OCI-LY3 (cell line): Measurements from ENCODE around the gene CCK.
"Not testable (repeated sequence)": the region's sequence is repeated elsewhere in the genome, so short reads cannot be mapped to it uniquely, and the experiment has no call there.

Experiments
- EZH2phosphoT487 ChIP-seq: fragments of 200-600 bp; shearing (Covaris generic); IDR thresholded peaks from 2 replicates; pipeline ENCODE4 v1.6.1; 2018; ENCODE audit warnings: antibody characterized with exemption, mixed run types, low read depth
- TF ChIP-seq, protein P1 (sequence below): fragments of 200-600, 300-600 bp; sonication (generic); IDR thresholded peaks from 2 replicates; pipeline ENCODE4 v1.5.1; 2014; ENCODE audit warnings: antibody characterized with exemption, low read length, low read depth

- TF ChIP-seq, protein P1, sequence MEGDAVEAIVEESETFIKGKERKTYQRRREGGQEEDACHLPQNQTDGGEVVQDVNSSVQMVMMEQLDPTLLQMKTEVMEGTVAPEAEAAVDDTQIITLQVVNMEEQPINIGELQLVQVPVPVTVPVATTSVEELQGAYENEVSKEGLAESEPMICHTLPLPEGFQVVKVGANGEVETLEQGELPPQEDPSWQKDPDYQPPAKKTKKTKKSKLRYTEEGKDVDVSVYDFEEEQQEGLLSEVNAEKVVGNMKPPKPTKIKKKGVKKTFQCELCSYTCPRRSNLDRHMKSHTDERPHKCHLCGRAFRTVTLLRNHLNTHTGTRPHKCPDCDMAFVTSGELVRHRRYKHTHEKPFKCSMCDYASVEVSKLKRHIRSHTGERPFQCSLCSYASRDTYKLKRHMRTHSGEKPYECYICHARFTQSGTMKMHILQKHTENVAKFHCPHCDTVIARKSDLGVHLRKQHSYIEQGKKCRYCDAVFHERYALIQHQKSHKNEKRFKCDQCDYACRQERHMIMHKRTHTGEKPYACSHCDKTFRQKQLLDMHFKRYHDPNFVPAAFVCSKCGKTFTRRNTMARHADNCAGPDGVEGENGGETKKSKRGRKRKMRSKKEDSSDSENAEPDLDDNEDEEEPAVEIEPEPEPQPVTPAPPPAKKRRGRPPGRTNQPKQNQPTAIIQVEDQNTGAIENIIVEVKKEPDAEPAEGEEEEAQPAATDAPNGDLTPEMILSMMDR = not testable (repeated sequence)
- not testable (repeated sequence) for TF ChIP-seq EZH2phosphoT487
Measured at GRCh38 chr3:42287423-42287822, 21.4 kb upstream of the CCK start.
